GM21786 (cell line): ENCODE measurements around the gene HSD17B12.

ENCODE experiments used
- ATAC-seq: cut with Tn5 transposase; IDR thresholded peaks from one replicate; pipeline ENCODE4 v1.9.1; 2021; ENCODE audit not compliant: unreplicated experiment

The HSD17B12 gene

DNA sequence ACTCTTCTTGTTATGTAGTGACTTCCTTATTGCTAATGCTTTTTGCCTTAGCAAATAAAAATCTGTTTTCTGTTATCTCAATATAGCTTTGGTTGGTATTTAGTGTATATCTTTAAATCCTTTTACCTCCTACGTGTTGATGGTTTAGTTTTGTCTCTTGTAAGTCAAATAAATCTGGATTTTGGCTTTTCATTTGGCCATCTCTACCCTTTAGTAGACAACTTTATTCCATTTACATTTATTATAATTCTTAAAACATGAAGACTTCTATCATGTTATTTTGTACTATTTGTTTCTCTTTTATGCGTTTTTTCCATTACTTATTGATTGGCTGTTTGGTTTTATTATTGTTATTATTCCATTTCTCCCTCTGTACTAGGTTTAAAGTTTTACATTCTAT is 180.6 kb downstream of the HSD17B12 start:
- no peak for ATAC-seq

DNA sequence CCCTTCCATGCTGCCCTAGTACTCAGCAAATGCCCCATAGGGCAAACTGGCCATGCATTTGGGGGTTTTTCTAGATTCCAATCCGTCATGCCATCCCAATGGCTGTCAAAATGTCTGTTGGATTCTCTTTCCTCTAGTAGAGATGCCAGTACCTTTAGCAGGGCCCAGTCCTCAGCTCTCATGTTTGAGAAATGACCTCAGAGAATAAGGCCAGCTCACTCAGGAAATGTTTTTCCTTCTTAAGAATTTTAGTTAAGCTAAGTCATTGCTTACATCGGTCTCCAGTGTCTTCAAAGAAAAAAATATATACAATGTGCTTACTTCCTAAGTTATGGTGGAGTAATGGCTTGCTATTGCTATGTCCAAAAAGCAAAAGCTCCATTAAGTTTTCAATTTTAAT is 186.0 kb downstream of the HSD17B12 start:
- no peak for ATAC-seq

DNA sequence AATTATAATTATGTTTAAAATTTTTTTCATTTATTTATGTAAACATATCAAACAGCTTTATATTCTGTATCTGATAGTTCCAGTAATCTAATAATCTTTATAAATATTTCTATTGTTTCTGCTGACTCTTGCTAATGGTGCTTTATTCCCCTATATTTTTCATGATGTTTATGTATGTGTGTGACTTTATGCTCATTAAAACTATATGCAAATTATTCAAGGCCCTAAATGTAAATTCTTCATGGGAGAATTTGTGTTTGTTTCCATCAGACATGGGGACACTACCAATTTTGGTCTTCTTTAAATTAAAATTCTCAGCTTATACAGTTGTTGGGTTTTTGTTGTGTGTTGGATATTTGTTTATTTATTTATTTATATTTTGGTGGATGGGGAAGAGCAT is 186.4 kb downstream of the HSD17B12 start:
- no peak for ATAC-seq

DNA sequence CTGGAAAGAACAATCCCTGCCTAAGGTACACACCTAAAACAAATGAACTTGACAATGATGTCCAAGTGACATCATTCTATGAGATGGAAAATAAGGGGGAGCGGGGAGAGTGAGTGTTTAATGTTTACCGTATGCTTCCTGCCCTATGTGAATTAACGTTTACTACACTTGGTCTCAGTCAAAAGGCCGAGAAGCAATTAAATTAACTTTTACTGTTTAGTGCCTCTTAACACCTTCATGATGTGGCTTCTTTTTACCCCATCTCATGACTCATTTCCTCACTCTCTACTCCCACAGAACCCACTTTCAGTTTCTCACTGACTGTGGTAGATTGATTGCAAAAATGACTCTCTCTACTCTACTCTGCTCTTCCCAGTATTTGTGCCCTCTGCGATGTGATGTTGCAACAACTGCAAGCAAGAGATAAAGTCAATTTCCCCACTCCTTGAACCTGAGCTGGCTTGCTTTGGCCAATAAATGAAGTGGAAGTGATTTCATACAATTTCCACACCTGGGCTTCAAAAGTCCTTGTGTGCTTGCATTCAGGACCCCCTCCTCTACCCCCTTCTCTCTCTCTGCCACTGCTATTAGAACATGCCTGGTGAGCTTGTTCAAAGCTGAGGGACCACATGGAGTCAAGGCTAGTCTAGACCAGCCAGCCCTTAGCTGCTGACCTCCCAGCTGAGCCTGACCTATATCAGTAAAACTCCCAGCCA is 188.5 kb downstream of the HSD17B12 start:
- ATAC-seq, result peak; percentile 99

DNA sequence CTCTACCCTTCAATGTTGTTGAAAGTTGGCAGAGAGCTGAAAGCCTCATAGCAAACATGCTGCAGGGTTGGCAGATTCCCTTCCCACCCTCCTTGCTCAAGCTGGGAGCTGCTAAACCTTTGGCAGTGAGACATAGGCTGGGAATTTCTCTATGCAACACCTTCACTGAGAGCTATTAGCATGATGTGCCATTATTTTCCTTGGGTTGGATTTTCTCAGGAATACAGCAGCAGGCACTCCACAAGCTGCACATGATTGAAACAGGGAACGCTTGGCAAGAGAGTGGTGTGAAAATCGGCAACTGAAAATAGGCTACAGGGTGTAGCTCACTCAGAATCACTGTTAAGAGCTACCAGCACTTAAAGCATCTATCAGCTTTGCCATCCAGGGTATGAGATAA is 190.5 kb downstream of the HSD17B12 start:
- no peak for ATAC-seq

DNA sequence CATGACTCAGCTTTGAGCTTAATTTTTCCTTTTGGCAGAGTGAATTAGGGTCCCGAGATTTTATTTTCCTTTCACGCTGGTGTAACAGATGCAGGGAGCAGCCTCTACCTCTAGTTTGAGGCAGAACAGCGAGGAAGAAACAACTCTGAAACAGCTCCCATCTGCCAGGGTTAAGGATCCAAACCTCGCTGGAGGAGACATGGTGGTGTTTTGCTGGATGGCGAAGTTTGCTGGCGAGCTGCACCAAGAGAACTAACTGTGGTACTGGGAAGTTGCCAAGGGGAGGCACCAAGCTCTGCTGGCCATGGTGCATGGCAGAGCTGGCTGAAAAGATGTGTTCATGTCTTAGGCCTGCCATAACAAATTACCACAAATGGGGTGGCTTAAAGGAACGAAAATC is 192.5 kb downstream of the HSD17B12 start:
- ATAC-seq, result no peak

DNA sequence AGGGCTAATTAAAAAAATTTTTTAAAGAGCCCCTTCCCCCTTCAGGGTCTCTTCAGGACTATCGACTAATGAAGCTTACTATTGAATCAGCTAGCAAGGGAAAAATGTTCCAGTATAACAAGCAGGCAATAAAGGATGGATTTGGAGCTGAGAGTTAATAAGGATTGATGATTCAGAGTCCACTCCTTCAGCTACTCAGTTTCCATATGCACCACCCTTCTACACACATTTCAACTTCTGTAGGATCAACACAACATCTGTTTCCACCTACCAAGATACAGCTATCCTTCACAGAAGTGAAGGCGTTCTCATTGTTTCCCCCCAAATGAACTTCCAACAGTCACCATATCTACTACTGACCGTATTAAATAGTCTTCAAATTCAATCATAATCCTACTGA is 193.5 kb downstream of the HSD17B12 start:
- ATAC-seq, result no peak

DNA sequence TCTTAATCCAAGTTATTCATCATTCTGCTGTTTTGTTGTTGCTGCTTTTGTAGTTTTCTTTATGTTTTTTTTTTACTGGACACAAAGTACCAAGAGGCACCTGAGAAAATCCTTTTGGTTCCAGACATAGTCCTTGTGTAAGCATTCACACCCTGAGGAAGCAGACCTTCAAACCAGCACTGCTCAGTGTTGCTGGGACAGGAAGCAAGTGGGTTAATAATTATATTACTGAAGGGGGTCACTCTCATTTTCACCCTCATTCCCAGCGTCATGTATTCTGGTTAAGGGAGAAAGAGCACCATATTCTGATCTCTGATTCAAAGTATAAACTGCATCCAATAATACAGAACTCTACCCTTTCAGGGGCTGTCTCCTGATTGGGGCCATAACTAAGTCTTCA is 194.2 kb downstream of the HSD17B12 start:
- ATAC-seq, result peak; percentile 53

DNA sequence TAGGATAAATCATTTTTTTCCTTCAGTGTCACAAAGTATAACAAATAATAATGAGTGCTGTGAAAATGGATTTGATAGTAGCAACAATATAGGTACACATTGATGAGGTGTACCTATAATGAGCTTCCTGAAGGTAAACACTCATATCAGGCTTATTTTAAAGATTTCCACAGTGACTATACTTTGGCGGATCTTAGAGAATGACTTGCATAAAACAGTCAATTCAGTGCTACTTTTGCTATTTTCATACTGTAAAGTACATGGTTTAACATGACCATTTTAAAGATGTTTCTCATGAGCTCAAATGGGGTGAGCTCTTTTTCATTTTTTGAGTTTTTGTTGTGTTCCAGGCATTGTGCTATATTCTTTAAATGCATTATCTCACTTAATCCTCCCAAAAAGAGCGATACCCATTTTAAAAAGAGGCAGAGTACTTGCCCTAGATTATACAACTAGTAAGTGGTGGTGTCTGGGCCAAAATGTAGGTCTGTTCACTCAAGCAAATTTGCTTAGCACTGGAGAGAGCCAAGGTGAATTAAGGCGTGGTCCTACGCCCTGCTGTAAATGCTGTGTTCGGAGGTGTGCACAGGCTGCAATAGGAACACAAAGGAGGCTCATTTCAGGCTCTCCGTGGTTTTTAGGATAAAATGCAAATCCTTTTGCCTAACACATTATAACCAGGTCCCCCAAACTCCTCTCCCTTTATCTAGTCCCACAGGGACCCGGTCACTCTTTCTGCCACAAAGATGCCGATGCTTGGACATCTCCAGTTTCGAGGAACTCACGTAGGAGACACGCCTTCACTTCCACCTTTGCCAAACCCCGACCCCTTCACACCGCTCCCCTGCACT is 199.5 kb downstream of the HSD17B12 start:
- no peak for ATAC-seq

DNA sequence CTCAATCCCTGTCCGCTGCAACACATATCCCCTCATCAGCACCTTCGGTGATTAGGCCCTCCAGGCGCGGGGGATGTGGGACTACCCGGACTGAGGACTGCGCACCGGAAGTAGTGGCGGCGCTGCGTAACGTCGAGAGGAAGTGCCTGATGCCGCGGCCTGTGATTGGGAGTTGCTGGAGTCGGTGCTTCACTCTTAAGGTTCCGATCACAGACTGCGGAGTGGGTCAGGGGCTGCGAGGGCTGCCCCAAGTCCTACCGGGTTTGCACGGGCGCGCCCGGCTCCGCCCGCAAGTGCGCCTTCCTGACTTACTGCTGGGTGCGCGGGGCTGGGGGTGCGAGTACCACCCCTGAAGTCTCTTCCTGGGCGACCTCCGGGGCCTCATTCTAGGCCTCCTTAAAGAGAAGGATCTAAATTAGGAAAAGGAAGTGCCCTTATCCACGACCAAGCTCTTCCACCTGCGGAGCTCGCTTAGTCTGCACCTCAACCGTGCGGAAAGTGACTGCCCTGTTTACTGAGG is 200.2 kb downstream of the HSD17B12 start, which contains the start of gene ALKBH3:
Gene ALKBH3 (plus strand): TSS at position 192 of the 520 bp plus-strand sequence. CDS start 1,822 bp downstream, outside the sequence.
- peak; percentile 100 for ATAC-seq

DNA sequence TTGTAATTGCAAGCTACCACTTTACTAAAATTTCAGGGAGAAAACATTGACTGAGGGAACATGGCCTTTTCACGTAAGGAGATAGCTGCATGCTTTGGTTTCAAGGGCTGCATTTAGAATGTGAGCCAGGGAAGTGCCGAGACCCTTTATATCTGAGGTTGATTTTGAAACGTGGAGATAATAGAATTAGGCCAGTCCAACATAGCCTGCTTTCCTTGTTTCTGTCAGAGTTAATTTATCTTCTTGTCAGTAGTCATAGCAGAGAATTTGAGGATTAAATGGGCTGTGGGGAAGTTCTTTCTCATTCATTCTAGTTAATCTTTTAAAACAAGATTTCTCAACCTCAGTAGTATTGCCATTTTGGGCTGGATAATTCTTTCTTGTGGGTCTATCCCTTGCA is 212.3 kb downstream of the HSD17B12 start:
- ATAC-seq, result no peak

DNA sequence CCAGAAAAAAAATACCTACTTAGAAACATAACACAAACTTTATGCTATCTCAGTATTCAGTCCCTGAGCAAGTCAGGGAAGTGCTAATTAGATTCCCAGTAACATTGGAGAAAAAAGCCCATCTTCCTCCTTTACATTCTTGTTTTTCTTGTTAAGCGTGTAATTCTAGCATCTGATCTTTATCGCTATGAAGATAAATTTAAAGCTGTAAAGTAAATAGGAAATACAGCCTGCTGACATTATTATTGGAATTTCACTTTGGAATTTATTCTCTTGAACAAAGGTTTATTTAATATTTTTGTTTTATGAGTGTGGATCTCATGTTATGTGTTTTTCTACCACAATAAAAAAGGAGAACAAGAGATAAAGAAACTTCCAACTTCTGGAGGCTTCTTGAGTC is 214.0 kb downstream of the HSD17B12 start:
- no peak for ATAC-seq

DNA sequence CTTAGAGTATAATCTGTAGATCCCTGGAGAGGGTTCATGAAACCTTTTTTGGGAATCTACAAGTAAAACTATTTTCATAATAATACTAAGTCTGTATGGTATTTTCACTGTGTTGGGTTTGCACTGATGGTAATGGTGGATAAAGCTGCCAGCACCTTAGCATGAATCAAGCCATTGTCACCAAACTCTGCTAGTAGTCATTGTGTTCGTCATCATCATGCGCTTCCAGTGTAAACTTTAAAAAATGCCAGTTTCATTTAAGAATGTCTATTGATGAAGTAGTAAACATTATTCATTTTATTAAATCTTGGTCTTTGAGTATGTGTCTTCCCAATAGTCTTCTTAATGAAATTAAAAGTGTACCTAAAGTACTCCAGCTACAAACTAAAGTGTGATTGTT is 215.1 kb downstream of the HSD17B12 start:
- ATAC-seq, result no peak

DNA sequence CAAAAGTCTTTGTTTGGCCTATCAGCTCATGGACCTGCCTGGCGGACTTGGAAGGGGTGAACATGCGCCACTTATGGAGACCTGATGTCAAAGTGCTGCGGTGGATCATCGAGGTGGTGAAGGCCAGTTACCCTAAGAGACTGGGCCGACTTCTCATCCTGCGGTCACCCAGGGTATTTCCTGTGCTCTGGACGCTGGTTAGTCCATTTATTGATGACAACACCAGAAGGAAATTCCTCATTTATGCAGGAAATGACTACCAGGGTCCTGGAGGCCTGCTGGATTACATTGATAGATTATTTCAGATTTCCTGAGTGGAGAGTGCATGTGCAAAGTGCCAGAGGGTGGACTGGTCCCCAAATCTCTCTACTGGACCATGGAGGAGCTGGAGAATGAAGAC is 218.0 kb downstream of the HSD17B12 start:
- ATAC-seq, result no peak

DNA sequence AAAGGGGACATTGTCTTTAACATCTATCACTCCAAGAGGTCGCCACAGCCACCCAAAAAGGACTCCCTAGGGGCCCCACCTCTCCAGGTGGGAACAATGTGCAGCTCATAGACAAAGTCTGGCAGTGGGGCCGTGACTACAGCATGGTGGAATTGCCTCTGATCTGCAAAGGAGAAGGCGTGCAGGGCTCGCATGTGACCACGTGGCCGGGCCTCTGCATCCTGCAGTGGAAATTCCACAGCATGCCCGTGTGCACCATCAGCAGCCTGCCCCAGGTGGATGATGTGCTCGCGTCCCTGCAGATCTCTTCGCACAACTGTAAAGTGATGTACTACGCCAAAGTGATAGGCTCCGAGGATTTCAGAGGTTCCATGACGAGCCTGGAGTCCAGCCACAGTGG is 218.6 kb downstream of the HSD17B12 start:
- ATAC-seq, result no peak

DNA sequence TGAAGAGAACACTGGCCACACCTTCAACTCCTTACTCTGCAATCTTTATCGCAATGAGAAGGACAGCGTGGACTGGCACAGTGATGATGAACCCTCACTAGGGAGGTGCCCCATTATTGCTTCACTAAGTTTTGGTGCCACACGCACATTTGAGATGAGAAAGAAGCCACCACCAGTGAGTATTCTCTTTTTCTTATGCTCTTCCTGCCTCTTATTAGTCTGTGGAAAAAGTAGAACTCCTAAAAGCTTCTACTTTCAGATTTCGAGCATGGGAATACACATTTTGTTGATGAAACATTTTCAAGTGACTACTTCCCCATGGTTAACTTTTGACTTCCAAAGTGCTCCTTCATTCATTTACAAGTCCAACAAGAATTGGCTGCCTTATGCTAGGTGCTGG is 221.0 kb downstream of the HSD17B12 start:
- ATAC-seq, result no peak

DNA sequence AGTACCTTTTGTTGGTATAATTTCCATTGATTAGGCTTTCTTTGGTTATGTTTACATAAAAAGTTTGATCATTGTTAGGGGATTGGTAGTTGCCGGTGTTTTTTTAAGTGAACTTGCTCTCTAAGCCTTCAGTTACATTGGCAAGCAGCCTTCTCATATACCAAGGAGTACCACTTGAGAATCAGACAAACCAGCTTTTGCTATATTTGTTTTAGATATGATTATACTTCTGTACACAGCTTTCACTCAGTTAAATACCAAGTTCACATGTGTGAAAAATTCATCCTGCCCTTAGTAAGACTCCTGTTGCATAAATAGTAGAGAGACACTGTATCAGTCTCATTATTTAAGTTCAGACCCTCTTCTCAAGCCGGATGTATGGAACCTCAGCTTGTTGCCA is 222.5 kb downstream of the HSD17B12 start:
- no peak for ATAC-seq

DNA sequence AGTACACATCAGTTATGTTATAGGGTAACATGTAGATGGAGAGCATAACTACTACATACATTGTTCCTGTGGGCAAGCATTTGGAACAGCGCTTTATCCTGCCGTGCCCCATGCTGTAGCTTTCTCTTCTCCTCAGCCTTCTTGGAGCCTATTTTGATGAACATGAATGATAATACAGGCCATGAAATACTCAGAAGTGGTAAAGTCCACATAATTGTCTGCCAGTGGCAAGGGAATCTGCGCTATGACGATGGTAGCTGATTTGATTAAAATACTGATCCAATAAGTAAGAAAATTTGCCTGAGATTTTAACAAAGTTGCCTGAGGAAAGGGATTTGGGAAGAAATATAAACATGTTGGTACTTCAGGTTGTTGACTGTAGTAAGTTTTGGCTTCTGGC is 223.4 kb downstream of the HSD17B12 start:
- ATAC-seq, result no peak

DNA sequence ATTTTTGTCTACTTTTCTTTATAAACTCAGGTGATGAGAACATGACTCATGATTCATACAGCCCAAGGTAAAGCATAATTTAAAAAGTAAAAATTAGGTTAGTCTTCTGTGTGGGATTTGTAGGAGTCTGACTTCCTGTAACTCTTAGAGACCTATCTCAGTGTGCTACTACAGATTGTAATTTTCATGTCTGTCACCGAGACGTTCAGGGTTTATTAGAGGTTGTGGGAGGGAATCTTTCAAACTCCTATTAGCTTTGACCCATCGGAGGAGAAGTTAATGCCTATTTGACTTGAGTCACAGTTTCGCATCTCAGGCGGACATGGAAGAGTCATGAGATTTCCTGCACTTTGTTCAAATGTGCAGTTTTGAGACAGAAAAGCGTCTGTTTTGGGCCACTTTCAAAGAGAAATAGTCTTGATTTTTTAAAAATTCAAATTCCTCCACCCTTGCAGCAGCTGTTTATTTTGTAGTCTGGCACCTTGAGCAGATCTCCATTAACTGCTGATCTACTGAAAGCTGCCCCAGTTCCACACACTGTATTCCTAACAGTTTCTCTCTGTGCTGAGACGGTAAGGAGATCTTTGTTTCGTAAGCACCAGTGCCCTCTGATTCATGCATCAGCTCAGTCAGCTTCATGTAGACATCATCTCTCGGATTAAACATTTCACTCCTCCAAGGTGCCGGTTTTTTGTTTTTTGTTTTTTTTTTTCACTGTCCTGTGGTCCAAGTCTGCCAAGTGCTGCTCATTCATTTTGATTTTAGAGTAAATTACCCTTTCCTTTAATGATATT is 224.4 kb downstream of the HSD17B12 start:
- no peak for ATAC-seq

DNA sequence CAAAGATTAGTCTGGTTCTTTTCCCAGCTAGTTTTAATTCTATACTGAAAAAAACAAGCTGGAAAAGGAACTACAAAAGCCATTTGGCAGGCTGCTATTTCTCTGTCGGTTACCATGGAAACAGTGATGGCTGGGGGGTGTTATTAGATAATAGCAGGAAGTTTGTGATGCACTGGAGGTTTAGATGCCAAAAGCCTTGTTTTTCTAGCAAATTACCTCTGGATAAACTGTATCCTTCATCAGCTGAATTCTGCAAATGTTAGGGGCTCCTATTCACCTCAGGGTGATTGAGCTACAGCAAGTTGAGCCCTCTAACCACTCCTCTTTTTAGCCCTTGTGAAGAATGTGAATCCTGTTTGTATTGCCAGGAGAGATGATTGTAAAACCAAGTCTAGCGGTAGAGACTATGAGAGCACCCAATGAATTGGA is 225.3 kb downstream of the HSD17B12 start:
- no peak for ATAC-seq
